Measurements from ENCODE around the gene STEAP1B. TPM values are rescaled to one million over a fixed set of nuclear protein-coding genes. Genes with fewer than 3 reads are reported as not detected.

Gene STEAP1B
- total RNA-seq, 2 experiments from 2014 or later = 0.69 to 2.1 TPM

DNA sequence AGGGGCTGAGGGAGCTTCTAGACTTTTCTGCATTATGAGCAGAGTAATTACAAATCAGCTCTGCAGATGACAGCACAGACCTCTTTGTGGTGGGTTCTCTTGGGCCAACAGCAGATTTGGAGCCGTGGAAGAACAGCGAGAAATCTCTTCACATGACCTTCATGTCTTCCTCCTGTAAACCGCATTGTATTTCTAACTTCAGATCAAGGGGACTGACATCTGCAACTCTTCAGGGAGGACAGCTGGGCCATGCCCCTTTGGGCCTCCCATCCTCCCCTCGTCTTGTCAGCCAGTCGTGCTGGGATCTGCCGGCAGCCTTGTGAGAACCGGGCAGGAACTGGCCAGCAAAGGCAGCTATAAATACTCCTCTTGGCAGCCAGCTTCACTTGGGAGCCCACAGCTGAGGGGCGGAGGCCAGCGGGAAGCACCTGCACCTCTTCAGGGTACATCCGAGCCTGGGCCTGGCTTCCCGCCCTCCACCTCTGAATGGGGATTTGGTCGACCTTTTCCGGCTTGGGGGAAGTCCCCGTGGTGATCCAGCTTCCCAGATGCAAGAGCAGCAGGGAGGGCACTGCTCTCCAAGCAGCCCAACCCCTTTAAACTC lies 54.7 kb downstream of the STEAP1B start:
- Histone ChIP-seq H3K36me3 (ENCODE audit: insufficient read depth, low read length) (peaks cover 10% of the 10 kb centered on the region), H3K9me3 (ENCODE audit: low read length) (0 out of 2 replicates have a peak, but pooled peaks cover 6% of the 10 kb centered on the region), H3K4me1 (ENCODE audit: insufficient read depth, low read length, poor library complexity, severe bottlenecking) (peaks cover 87% of the 10 kb centered on the region), H4K20me1 (ENCODE audit: insufficient read depth, low read length) (no peaks in the 10 kb centered on the region), H3K4me2 (ENCODE audit: low read length) (peak overlapping the region; percentile 73), H3K9me2 (ENCODE audit: insufficient read depth, low read length) (no peaks in the 10 kb centered on the region), H3K27ac (ENCODE audit: low read depth, low read length, poor library complexity, severe bottlenecking) (peak overlapping the region; percentile 98), H2AFZ (ENCODE audit: low read length) (peak overlapping the region; percentile 12; the same call in 1 of the 2 replicates), H3K4me3 (ENCODE audit: low read depth, low read length, poor library complexity, severe bottlenecking) (peak overlapping the region; percentile 51), H3K79me2 (ENCODE audit: insufficient read depth, low read depth, low read length) (no peaks in the 10 kb centered on the region)
- BruUV-seq (replicated peaks) = no TSS peak
- intact Hi-C loops (cut with micrococcal nuclease; ENCODE audit: unreplicated experiment) = loop anchor here (1.0 to 5.0 kb wide), 4 partner anchors 23 to 1030 kb away; partner anchors contain the start of gene CDCA7L
- CTCF ChIA-PET (ENCODE audit: unreplicated experiment) = interaction anchor here (0.7 to 1.8 kb wide), 8 partner anchors 10 to 112 kb away, joined by 3 to 15 read pairs (median 4); no protein-coding TSS in a partner anchor
- no peak for TF ChIP-seq CTCF (conservative IDR thresholded peaks at IDR 0.05; ENCODE audit: low read length)
- no peak for TF ChIP-seq EZH2phosphoT487 (IDR thresholded peaks at IDR 0.05; ENCODE audit: borderline replicate concordance, low read depth, low read length)
- POLR2A ChIA-PET = interaction anchor here (0.6 to 5.8 kb wide), 22 partner anchors 9 to 345 kb away, joined by 3 to 82 read pairs (median 3); no protein-coding TSS in a partner anchor
- DNase-seq (ENCODE audit: low spot score) = peak; percentile 93

GRCh38 chr7:22444181-22444971 lies 55.6 kb downstream of the STEAP1B start:
- peak overlapping the region; percentile 98 for H3K27ac ChIP-seq (ENCODE audit: low read depth, low read length, poor library complexity, severe bottlenecking)
- no TSS peak for BruUV-seq (replicated peaks)
- no peaks in the 10 kb centered on the region for H4K20me1 ChIP-seq (ENCODE audit: insufficient read depth, low read length)
- H3K9me2 ChIP-seq (ENCODE audit: insufficient read depth, low read length) = no peaks in the 10 kb centered on the region
- DNase-seq (ENCODE audit: low spot score) = peak; percentile 59
- TF ChIP-seq EZH2phosphoT487 (IDR thresholded peaks at IDR 0.05; ENCODE audit: borderline replicate concordance, low read depth, low read length) (no peak), CTCF (conservative IDR thresholded peaks at IDR 0.05; ENCODE audit: low read length) (no peak)
- peaks cover 96% of the 10 kb centered on the region for H3K4me1 ChIP-seq (ENCODE audit: insufficient read depth, low read length, poor library complexity, severe bottlenecking)
- 0 out of 2 replicates have a peak, but pooled peaks cover 3% of the 10 kb centered on the region for H3K9me3 ChIP-seq (ENCODE audit: low read length)
- no peaks in the 10 kb centered on the region for H3K79me2 ChIP-seq (ENCODE audit: insufficient read depth, low read depth, low read length)
- peak overlapping the region; percentile 86; the same call in 1 of the 2 replicates for H2AFZ ChIP-seq (ENCODE audit: low read length)
- intact Hi-C loops (cut with micrococcal nuclease; ENCODE audit: unreplicated experiment) = loop anchor here (2.0 kb wide), 2 partner anchors 36 to 1030 kb away; no protein-coding TSS in a partner anchor
- CTCF ChIA-PET (ENCODE audit: unreplicated experiment) = interaction anchor here (0.5 to 1.8 kb wide), 5 partner anchors 9 to 111 kb away, joined by 3 to 5 read pairs (median 5); no protein-coding TSS in a partner anchor
- POLR2A ChIA-PET = interaction anchor here (0.5 to 6.7 kb wide), 17 partner anchors 8 to 484 kb away, joined by 3 to 156 read pairs (median 4); no protein-coding TSS in a partner anchor
- H3K4me3 ChIP-seq (ENCODE audit: low read depth, low read length, poor library complexity, severe bottlenecking) = peak overlapping the region; percentile 51
- peaks cover 8% of the 10 kb centered on the region for H3K36me3 ChIP-seq (ENCODE audit: insufficient read depth, low read length)
- peak overlapping the region; percentile 73 for H3K4me2 ChIP-seq (ENCODE audit: low read length)
